GM12891 (cell line): ENCODE data around the gene CAVIN1.
"Not testable (repeated sequence)": the region's sequence is repeated elsewhere in the genome, so short reads cannot be mapped to it uniquely, and the experiment has no call there.

ENCODE experiments used
- DNase-seq: peaks from one replicate; pipeline ENCODE4 v3.0.0; 2011; ENCODE audit warnings: low spot score; ENCODE audit not compliant: insufficient read length
- FAIRE-seq: peaks from 2 replicates; lab custom pipeline; 2011; peaks lifted over from hg19 to GRCh38; lab: Jason Lieb, UNC
- PAX5 ChIP-seq: IDR thresholded peaks from 2 replicates; pipeline ENCODE4 v1.6.1; 2011; ENCODE audit warnings: low read length, moderate library complexity, mild to moderate bottlenecking; ENCODE audit not compliant: insufficient read depth, severe bottlenecking
- POLR2A ChIP-seq: IDR thresholded peaks from 2 replicates; pipeline ENCODE4 v1.6.1; 2011; ENCODE audit warnings: low read depth, low read length, control low read depth
- POLR2AphosphoS5 ChIP-seq: IDR thresholded peaks from 2 replicates; pipeline ENCODE4 v1.6.1; 2011; ENCODE audit warnings: low read depth, low read length, control low read depth
- POU2F2 ChIP-seq: IDR thresholded peaks from 2 replicates; pipeline ENCODE4 v1.6.1; 2011; ENCODE audit warnings: low read depth, mild to moderate bottlenecking, control low read depth, low read length, moderate library complexity
- SPI1 ChIP-seq: IDR thresholded peaks from 2 replicates; pipeline ENCODE4 v1.6.1; 2011; ENCODE audit warnings: low read depth, low read length, control low read depth
- TAF1 ChIP-seq: IDR thresholded peaks from 2 replicates; pipeline ENCODE4 v1.6.1; 2011; ENCODE audit warnings: low read depth, low read length, control low read depth

Gene CAVIN1

DNA sequence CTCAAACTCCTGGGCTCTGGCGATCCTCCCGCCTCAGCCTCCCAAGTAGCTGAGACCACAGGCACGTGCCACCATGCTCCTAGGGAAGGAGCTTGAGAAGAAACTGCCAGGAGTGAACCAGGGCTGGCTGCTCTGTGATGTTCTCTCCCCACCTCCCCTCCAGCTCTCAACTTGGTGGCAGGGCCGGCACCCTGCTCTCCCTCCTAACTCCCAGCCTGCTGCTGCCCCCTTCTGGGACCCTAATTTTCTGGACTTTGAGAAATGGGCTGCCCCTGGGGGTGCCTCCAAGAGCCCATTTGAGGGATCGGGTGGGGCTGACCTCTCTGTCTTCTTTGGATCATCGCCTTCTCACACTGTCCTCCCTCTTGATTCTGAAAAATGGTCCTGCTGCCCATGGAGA lies 19.9 kb downstream of the CAVIN1 start:
- no peak for DNase-seq
- FAIRE-seq, result no peak
- no peak for TF ChIP-seq TAF1
- TF ChIP-seq PAX5, result no peak
- TF ChIP-seq POLR2A, result no peak
- no peak for TF ChIP-seq POU2F2
- TF ChIP-seq POLR2AphosphoS5, result no peak
- no peak for TF ChIP-seq SPI1

DNA sequence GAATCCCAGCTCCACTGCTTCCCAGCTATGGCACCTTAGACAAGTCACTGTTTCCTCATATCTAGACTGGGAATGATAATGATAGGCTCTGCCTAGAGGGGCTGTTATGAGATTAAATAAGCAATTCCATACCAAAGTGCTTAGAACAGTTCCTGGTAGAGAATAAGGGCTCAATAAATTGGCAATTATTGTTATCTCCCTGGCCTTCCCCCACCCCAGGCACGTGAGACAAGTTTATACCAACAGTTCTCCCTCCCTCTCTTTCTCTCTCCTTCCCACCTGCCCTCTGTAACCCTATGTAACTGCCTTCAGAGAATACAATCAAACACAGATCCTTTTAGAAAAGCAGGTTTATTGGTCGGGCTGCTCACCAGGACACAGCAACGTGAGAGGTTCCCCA lies 20.9 kb downstream of the CAVIN1 start:
- FAIRE-seq (no peak), DNase-seq (no peak)
- TF ChIP-seq TAF1, result no peak
- TF ChIP-seq PAX5, result no peak
- no peak for TF ChIP-seq POLR2AphosphoS5
- no peak for TF ChIP-seq SPI1
- TF ChIP-seq POLR2A, result no peak
- TF ChIP-seq POU2F2, result no peak

DNA sequence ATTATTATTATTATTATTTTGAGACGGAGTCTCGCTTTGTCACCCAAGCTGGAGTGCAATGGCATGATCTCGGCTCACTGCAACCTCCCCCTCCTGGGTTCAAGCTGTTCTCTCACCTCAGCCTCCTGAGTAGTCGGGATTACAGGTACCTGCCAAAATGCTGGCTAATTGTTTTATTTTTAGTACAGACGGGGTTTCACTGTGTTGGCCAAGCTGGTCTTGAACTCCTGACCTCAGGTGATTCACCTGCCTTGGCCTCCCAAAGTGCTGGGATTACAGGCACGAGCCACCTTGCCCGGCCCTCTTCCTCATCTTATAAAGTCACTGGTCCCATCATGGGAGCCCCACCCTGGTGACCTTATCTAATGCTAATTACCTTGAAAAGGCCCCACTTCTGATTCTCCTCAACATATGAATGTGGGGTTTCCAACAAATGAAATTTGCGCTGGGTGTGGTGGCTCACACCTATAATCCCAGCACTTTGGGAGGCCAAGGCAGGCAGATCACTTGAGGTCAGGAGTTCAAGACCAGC lies 22.1 kb downstream of the CAVIN1 start:
- not testable (repeated sequence) for DNase-seq, FAIRE-seq

DNA sequence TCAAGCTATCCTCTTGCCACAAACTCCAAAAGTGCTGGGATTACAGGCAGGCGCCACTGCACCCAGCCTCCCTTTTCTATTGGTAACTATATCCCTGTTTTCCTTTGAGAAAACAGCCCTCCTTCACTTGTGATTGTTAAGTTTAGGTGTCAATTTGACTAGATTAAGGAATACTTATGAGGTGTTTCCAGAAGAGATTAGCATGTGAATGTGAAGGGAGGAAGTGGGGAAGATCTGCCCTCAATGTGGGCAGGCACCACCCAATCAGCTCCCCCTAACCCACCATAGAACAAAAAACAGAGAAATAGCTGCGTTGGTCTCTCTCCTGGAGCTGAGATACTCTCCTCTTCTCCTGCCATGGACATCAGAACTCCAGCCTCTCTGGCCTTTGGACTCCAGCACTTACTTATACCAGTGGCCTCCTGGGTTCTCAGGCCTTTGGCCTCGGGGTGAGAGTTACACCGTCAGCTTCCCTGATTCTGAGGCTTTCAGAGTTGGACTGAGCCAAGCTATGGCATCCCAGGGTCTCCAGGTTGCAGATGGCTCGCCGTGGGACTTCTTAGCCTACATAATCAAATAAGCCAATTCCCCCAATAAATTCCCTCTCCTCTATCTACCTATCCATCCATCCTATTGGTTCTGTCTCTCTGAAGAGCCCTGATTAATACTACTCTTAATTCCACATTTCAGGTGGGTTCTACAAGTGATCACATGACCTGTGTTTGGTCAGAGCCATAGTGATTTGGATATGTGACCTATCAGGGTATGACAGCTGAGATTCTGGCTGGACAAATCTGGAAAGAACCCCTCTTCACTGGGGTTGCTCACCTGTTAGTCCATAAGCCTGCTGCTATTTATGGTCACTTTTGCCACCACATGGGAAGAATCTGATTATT lies 22.9 kb downstream of the CAVIN1 start:
- TF ChIP-seq SPI1 (peak; percentile 34; the same call in 1 of the 2 replicates), POU2F2 (no peak)
- DNase-seq, result no peak
- FAIRE-seq, result no peak

DNA sequence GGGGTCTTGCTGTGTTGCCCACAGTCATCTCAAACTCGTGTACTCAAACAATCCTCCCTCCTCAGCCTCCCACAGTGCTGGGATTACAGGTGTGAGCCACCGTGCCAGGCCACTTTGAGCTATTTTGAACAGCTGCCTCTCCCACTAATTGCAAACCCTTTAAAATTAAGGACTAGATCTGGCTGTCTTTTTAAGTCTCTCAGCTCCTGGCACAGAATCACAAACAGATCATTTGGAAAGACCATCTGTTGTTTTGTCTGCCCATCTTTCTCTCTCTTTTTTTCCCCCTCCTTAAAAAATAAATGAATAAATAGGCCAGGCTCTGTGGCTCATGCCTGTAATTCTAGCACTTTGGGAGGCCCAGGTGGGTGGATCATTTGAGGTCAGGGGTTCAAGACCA lies 23.9 kb downstream of the CAVIN1 start:
- no peak for DNase-seq
- TF ChIP-seq PAX5, result no peak
- no peak for TF ChIP-seq POLR2AphosphoS5
- no peak for TF ChIP-seq POLR2A
- TF ChIP-seq SPI1, result no peak
- no peak for TF ChIP-seq POU2F2
- no peak for TF ChIP-seq TAF1

DNA sequence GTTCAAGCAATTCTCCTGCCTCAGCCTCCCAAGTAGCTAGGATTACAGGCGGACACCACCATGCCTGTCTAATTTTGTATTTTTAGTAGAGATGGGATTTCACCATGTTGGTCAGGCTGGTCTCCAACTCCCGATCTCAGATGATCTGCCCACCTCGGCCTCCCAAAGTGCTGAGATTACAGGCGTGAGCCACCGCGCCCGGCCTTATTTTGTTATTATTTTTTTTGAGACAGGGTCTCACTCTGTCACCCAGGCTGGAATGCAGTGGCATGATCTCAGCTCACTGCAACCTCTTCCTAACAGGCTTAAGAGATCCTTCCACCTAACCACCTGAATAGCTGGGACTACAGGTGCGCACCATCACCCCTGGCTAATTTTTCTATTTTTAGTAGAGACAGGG lies 27.5 kb downstream of the CAVIN1 start:
- FAIRE-seq, DNase-seq: not testable (repeated sequence)

More for the DNA sequence above, 23.9 kb downstream of the CAVIN1 start:
- FAIRE-seq, result no peak

DNA sequence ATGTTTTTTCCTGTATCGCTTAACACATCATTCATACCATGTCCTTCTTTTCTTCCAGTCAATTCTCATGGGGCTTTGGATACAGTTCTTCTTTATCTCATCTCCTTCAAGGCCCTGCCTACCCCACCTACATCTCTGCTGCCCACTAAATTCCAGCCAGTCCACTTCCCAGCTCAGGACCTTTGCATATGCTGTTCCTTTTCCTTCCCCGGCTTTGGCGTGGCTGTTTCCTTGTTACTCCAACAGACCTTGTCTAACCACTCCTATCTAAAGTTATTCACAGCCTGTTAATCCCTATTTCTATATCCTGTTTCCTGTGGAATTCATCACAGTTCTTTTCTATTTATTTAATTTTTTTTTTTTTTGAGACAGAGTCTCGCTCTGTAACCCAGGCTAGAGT lies 28.2 kb downstream of the CAVIN1 start:
- no peak for FAIRE-seq
- DNase-seq, result no peak
- TF ChIP-seq SPI1, result no peak
- no peak for TF ChIP-seq PAX5
- no peak for TF ChIP-seq POLR2A
- no peak for TF ChIP-seq TAF1
- TF ChIP-seq POU2F2, result no peak
- no peak for TF ChIP-seq POLR2AphosphoS5

DNA sequence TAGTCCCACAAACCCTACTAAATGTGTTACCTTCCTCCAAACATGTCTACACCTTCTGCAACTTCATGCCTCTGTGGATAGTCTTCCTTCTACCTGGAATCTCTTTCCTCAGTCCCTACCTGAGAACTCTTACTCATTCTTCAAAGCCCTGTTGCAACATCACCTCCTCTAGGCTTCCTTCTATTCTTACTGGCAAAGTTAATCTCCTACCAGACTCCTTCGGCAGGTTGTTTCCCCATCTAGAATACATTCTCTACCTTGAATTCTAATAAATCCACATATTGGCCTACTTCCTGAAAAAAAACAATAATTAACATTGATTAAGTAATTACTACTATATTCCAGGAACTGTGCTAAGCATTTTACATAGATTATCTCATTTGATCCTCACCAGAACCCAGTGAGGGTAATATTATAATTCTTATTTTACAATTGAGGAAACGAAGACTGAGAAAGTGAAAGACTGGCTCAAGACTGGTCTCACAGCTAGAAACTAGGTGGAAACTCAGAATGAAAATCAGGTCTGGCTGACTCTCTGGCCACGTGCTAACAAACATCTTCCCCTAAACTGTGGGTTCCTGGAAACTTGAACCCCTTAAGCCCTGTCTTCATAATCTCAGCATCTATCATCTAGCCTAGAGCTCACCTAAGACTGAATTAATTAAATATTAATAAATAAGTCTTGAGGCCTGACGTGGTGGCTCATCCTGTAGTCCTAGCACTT lies 30.2 kb downstream of the CAVIN1 start:
- DNase-seq (peak; percentile 47), FAIRE-seq (peak; percentile 51)
- TF ChIP-seq PAX5 (no peak), POU2F2 (no peak), POLR2AphosphoS5 (no peak), TAF1 (no peak), SPI1 (peak; percentile 49), POLR2A (no peak)

DNA sequence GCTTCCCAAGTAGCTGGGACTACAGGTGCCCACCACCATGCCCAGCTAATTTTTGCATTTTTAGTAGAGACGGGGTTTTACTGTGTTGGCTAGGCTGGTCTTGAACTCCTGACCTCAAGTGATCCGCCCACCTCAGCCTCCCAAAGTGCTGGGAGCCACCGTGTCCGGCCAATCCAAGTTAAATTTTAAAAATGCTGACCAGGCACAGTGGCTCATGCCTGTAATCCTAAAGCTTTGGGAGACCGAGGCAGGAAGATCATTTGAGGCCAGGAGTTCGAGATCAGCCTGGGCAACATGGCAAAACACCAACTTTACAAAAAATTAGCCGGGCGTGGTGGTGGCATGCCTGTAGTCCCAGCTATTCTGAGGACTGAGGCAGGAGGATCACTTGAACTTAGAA lies 31.6 kb downstream of the CAVIN1 start:
- not testable (repeated sequence) for FAIRE-seq, DNase-seq

DNA sequence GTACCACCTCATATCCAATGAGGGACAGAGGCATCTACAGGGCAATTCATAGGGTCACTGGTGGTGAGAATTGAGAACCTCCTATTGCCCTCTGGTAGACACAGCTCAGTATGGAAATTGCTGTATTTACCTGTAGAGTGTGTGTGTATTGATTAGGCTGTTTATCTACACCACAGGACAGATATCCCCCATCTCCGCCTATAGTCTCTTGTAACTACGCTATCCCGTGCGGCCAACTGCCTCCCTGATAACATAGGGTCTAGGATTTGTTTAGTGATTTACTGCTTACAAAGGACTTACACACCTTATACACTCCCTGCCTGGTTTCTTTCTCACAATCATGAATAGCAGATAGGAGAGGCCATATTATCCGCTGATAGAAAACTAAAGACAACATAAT lies 33.2 kb downstream of the CAVIN1 start:
- TF ChIP-seq POU2F2 (no peak), PAX5 (no peak), POLR2AphosphoS5 (no peak), TAF1 (no peak), POLR2A (no peak), SPI1 (no peak)
- no peak for FAIRE-seq

DNA sequence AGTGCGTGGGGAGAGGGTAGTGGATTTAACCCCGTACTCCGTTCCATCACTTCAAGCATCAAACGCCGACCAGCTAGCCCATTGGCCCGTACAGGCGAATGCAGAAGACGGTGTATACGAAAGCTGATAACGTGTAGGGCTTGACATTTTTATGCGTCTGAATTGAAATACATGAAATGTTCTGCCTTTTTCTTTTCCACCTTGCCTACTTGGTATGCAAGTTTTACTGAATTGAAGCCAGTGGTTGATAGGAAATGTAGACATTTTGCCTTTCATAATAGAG lies 34.0 kb downstream of the CAVIN1 start:
- no peak for DNase-seq
- TF ChIP-seq TAF1 (no peak), PAX5 (no peak), SPI1 (no peak), POLR2AphosphoS5 (no peak), POLR2A (no peak), POU2F2 (no peak)
- FAIRE-seq, result no peak

More for the DNA sequence above, 33.2 kb downstream of the CAVIN1 start:
- no peak for DNase-seq
